ENCODE results near the gene RXRA. TPM values are rescaled to one million over a fixed set of nuclear protein-coding genes. Genes with fewer than 3 reads are reported as not detected.

Gene RXRA
- total RNA-seq, 2 donors from 2014 or later: 68.2 to 72.0 TPM

- H3K4me3 ChIP-seq: no peak overlapping the region
- no peaks in the 10 kb centered on the region for H3K9me3 ChIP-seq
- no peak overlapping the region for H3K9ac ChIP-seq (ENCODE audit: low read depth in 2 of 2, low read length in 2 of 2)
- no peak overlapping the region for H3K27ac ChIP-seq
- no peaks in the 10 kb centered on the region for H3K27me3 ChIP-seq
- no peak for DNase-seq
- intact Hi-C loops (cut with DNase I): no loop called here
- H3K36me3 ChIP-seq: no peaks in the 10 kb centered on the region
- no peak for TF ChIP-seq CTCF (IDR thresholded peaks at IDR 0.05)
- peaks cover 6% of the 10 kb centered on the region for H3K4me1 ChIP-seq
Observed at GRCh38 chr9:134423749-134424148, 97.5 kb downstream of the RXRA start.

GRCh38 chr9:134424818-134425217 is 98.6 kb downstream of the RXRA start:
- no peak for TF ChIP-seq CTCF (IDR thresholded peaks at IDR 0.05)
- Histone ChIP-seq H3K9ac (ENCODE audit: low read depth in 2 of 2, low read length in 2 of 2) (no peak overlapping the region), H3K4me3 (no peak overlapping the region), H3K27me3 (no peaks in the 10 kb centered on the region), H3K36me3 (no peaks in the 10 kb centered on the region), H3K27ac (no peak overlapping the region), H3K4me1 (peaks cover 6% of the 10 kb centered on the region), H3K9me3 (no peaks in the 10 kb centered on the region)
- intact Hi-C loops (cut with DNase I): loop anchor here (5.0 kb wide), 1 partner anchor 103 kb away; no protein-coding TSS in a partner anchor
- no peak for DNase-seq

- Histone ChIP-seq H3K9me3 (no peaks in the 10 kb centered on the region), H3K27me3 (no peaks in the 10 kb centered on the region), H3K4me1 (peaks cover 6% of the 10 kb centered on the region), H3K4me3 (no peak overlapping the region), H3K9ac (ENCODE audit: low read depth in 2 of 2, low read length in 2 of 2) (no peak overlapping the region), H3K36me3 (no peaks in the 10 kb centered on the region), H3K27ac (no peak overlapping the region)
- DNase-seq: no peak
- TF ChIP-seq CTCF (IDR thresholded peaks at IDR 0.05): no peak
- intact Hi-C loops (cut with DNase I): loop anchor here (5.0 kb wide), 1 partner anchor 103 kb away; no protein-coding TSS in a partner anchor
Observed at GRCh38 chr9:134425401-134425800, 99.1 kb downstream of the RXRA start.

- Histone ChIP-seq H3K4me3 (no peak overlapping the region), H3K36me3 (no peaks in the 10 kb centered on the region), H3K27ac (no peak overlapping the region), H3K9ac (ENCODE audit: low read depth in 2 of 2, low read length in 2 of 2) (no peak overlapping the region), H3K27me3 (no peaks in the 10 kb centered on the region), H3K9me3 (no peaks in the 10 kb centered on the region), H3K4me1 (peaks cover 6% of the 10 kb centered on the region)
- DNase-seq: no peak
- TF ChIP-seq CTCF (IDR thresholded peaks at IDR 0.05): no peak
- intact Hi-C loops (cut with DNase I): loop anchor here (5.0 kb wide), 1 partner anchor 104 kb away; no protein-coding TSS in a partner anchor
Observed at GRCh38 chr9:134425812-134426211, 99.6 kb downstream of the RXRA start.

- Histone ChIP-seq H3K4me1 (peaks cover 3% of the 10 kb centered on the region), H3K4me3 (no peak overlapping the region), H3K36me3 (no peaks in the 10 kb centered on the region), H3K27me3 (no peaks in the 10 kb centered on the region), H3K27ac (no peak overlapping the region), H3K9ac (ENCODE audit: low read depth in 2 of 2, low read length in 2 of 2) (no peak overlapping the region), H3K9me3 (no peaks in the 10 kb centered on the region)
- TF ChIP-seq CTCF (IDR thresholded peaks at IDR 0.05): no peak
- DNase-seq: no peak
- intact Hi-C loops (cut with DNase I): loop anchor here (5.0 kb wide), 1 partner anchor 104 kb away; no protein-coding TSS in a partner anchor
Observed at GRCh38 chr9:134426436-134426835, 100.2 kb downstream of the RXRA start.
